NCI-H774 (cell line): ENCODE results near the gene EFCAB12.

Experiments used
- DNase-seq: peaks from one replicate; lab custom pipeline; 2025; lab: John Stamatoyannopoulos, UW

EFCAB12 gene

GRCh38 chr3:129445471-129445870, 17.0 kb upstream of the EFCAB12 start:
- no peak for DNase-seq

- no peak for DNase-seq
Observed at GRCh38 chr3:129442947-129443346, 14.5 kb upstream of the EFCAB12 start.

DNA sequence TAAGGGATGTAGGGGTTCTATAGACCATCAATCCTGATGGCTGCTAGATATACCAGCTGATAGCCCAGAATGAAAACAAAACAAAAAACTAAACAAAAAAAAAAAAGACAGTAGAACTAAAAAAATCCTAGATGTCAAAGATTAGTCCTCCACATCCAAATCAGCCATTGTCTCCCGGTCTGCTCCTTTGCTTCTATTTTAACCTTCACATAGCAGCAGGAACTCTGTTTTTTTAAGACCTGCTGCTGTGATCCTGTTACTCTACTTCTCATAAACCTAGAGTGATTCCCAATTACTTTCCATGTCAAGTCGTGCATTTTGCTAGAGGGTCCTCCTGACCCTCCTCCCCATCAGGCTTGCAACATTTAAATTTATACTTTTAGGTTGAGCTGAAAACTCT, 14.1 kb upstream of the EFCAB12 start:
- DNase-seq = no peak

- DNase-seq = no peak
Observed at GRCh38 chr3:129441782-129442181, 13.3 kb upstream of the EFCAB12 start.

- DNase-seq = no peak
Observed at GRCh38 chr3:129441215-129441614, 12.8 kb upstream of the EFCAB12 start.

GRCh38 chr3:129440618-129441190, 12.3 kb upstream of the EFCAB12 start:
- DNase-seq = no peak

- DNase-seq = peak; percentile 99
Observed at GRCh38 chr3:129439817-129440617, 11.6 kb upstream of the EFCAB12 start, which contains the start of the genes IFT122 and MBD4. Gene IFT122 (plus strand): TSS chr3:129440224. CDS start chr3:129440331, 107 bp downstream. Gene MBD4 (minus strand): TSS chr3:129439948. CDS start chr3:129439833, 115 bp downstream.

GRCh38 chr3:129439226-129439816, 10.9 kb upstream of the EFCAB12 start:
- DNase-seq = peak; percentile 27

GRCh38 chr3:129435367-129435766, 6.9 kb upstream of the EFCAB12 start:
- no peak for DNase-seq

- no peak for DNase-seq
Observed at GRCh38 chr3:129434140-129434539, 5.7 kb upstream of the EFCAB12 start.

- DNase-seq = no peak
Observed at GRCh38 chr3:129433565-129433964, 5.1 kb upstream of the EFCAB12 start.

DNA sequence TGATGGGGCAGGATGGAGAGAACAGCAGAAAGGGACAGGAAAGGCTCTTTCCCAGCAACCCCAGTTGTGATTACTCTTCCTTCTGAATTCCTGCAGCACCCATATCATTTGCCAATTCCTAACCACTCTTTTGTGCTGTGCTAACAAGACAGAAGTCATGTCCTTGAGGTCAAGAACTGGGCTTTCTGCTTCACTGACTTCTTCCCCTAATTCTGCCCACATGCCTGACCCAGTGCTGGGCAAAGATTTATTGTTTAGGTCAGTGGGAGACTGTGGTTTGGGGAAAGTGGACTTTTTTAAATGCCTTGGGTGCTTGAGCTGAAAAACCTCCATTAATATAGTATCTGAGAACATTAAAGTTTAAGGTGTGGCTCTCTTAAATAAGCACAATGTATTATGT, 4.2 kb upstream of the EFCAB12 start:
- DNase-seq = no peak

- DNase-seq = no peak
Observed at GRCh38 chr3:129432036-129432435, 3.6 kb upstream of the EFCAB12 start.

DNA sequence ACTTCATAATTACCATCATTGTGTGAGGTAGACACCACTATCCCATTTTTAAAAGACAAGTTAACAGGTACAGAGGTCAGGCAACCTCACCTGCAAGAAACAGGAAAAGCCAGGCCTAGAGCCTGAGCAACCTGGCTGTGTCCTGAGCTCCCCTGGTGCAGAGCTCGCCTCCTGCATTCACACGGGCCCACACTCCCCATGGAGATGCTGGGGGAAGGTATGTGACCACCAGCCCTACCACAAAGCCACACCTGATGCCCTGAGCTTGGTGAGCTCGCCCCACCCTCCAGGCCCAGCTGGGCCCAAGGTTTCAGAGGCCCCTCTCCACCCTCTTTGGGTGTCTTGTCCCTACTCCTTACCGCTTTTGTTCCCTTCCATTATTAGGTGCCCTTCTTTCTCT, 1.2 kb upstream of the EFCAB12 start:
- no peak for DNase-seq

- no peak for DNase-seq
Observed at GRCh38 chr3:129429080-129429451, 630 bp upstream of the EFCAB12 start.

GRCh38 chr3:129428007-129428375, 445 bp downstream of the EFCAB12 start:
- DNase-seq = no peak

- no peak for DNase-seq
Observed at GRCh38 chr3:129425619-129426018, 2.8 kb downstream of the EFCAB12 start.

DNA sequence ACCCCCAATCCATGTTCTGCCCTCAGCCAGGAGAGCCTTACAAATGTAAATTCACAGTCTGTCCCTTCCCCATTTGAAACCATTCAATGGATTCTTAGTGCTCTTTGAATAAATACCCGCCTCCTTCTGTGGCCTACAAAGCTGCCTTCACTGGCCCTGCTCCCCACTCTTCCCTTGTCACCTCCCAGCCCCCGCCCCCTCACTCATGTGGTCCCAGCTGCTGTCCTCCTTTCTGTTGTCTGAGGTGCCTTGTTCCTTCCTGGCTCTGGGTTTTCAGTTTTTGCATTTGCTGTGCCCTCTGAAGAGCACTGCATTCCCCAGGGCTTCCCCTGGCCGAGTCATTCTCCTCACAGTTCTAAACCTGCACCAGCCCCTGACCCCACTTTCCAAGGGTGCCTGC, 3.2 kb downstream of the EFCAB12 start:
- DNase-seq = no peak

DNA sequence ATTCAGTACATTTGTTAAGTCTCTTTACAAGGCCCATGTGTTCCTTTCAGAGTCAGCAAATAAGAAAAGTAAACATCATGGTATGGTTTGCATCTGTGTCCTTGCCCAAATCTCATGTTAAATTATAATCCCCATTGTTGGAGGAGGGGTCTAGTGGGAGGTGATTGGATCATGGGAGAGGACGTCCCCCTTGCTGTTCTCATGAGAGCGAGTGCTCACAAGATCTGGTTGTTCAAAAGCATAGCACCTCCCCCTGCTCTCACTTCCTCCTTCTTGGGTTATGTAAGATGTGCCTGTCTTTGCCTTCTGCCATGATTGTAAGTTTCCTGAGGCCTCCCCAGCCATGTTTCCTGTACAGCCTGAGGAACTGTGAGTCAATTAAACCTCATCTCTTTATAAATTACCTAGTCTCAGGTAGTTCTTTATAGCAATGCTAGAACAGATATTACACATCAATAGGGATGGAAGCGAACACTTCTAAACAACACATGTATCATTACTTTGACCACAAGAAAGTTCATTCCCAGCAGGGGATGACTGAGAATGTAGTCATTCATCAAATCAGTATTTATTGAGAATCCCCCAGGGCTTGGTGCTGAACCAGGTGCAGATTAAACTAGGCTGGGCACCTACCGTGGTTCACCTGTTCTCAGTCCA, 4.1 kb downstream of the EFCAB12 start:
- DNase-seq = peak; percentile 3

DNA sequence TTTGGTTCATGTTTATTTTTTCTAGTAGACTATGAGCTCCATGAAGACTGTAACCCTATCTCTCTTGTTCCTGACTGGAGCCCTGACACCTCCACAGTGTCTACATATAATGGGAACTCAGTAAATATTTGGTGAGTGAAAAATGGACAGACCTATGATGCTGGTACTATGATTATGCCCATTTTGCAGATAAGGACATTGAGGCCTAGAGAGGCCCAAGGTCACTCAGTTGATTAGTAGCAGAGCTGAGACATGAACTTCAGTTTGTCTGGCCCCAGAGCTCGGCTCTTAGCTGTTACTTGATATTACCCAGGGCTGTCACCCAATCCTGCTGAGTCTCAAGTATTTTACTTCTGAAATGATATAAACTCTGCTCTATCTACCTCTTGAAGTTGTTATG, 5.5 kb downstream of the EFCAB12 start:
- DNase-seq = no peak

GRCh38 chr3:129421988-129422745, 6.3 kb downstream of the EFCAB12 start:
- DNase-seq = no peak
